Ovary (tissue), 9 donors: ENCODE data around the gene TENT5C. TPM values are rescaled to one million over a fixed set of nuclear protein-coding genes. Genes with fewer than 3 reads are reported as not detected.

ENCODE experiments used
- DNase-seq, 5 donors: peaks; one replicate each; pipeline ENCODE4 v3.0.0-alpha.2; 2019 to 2020
- H3K27ac ChIP-seq, 2 donors: fragments of 200-600 bp; one replicate each; pipeline versions ENCODE4 v1.5.1 to v1.8.0; 2019 to 2022
- H3K27me3 ChIP-seq: fragments of 200-600 bp; one replicate; pipeline ENCODE4 v1.8.0; 2022
- H3K36me3 ChIP-seq: fragments of 200-600 bp; sonication (generic); one replicate; pipeline ENCODE4 v1.5.1; 2019
- H3K4me1 ChIP-seq: one replicate; pipeline ENCODE4 v1.8.1; 2013; ENCODE audit warnings: mild to moderate bottlenecking, moderate library complexity; ENCODE audit not compliant: insufficient read depth
- H3K4me3 ChIP-seq: fragments of 200-600 bp; sonication (generic); one replicate; pipeline ENCODE4 v1.5.1; 2017
- H3K9me3 ChIP-seq, 2 donors: fragments of 200-600 bp in 1 of 2; sonication (generic) in 1 of 2; one replicate each; pipeline versions ENCODE4 v1.5.1 to v1.8.1; 2013 to 2019; ENCODE audit warnings: mild to moderate bottlenecking in 1 of 2, moderate library complexity in 1 of 2
- CTCF ChIP-seq, 3 donors: fragments of 450-650 bp in 2 of 3; fragments of 200-600 bp in 1 of 3; IDR thresholded peaks; one replicate each; pipeline versions ENCODE4 v1.5.1 to v1.8.0; 2016 to 2022; ENCODE audit warnings: antibody characterized with exemption in 3 of 3, mild to moderate bottlenecking in 1 of 3
- EP300 ChIP-seq: sonication (generic); formaldehyde crosslinking; IDR thresholded peaks from one replicate; pipeline ENCODE4 v1.6.1; 2017; ENCODE audit warnings: antibody characterized with exemption
- POLR2A ChIP-seq: fragments of 450-650 bp; IDR thresholded peaks from one replicate; pipeline ENCODE4 v1.6.1; 2017; ENCODE audit warnings: antibody characterized with exemption, mild to moderate bottlenecking, moderate library complexity
- WGBS, 3 donors: extraction: QIAGEN DNeasy Blood & Tissue Kit in 1 of 3; methylation state at CpG; one replicate each; pipeline versions ENCODE4 v1.1.5 to v1.1.7; 2013 to 2017; 5-methylcytosine and 5-hydroxymethylcytosine counted together
- intact Hi-C, 4 donors: fragments of 100-400 bp; cut with DNase I; formaldehyde crosslinking; loops; one replicate each; pipeline versions ENCODE4 v1.11.0 to v1.15.1; 2022 to 2023
- polyA plus RNA-seq, 2 donors: library from polyadenylated mRNA; stranded (reverse); fragments of 200-250 nt in 1 of 2; fragments of 350-450 nt in 1 of 2; fragmentation: Illumina TruSeq in 1 of 2; extraction: RNeasy Lipid Tissue Mini Kit (QIAGEN cat#74804) in 1 of 2; gene quantifications; one replicate each; pipeline ENCODE4 v1.2.3, GENCODE V29; 2013 to 2014
- total RNA-seq, 7 donors: library from RNA; depleted of rRNA in 2 of 7; stranded (reverse); fragments of >200 nt in 2 of 7; fragmentation: NEBNext Ultra II Directional in 3 of 7; extraction: Animal tissue kit (Norgen Biotek cat#: 25700) in 3 of 7; gene quantifications; one replicate each; pipeline versions ENCODE4 v1.1.0 to v1.2.4, GENCODE V29; 2016 to 2023
- donor health status: DM: no; HTN: no; CAD: no; lungs with moderate emphysema.
- donor health status: DM: no; HTN: no; CAD: no.
- donor health status: Bipolar disorder and iron deficiency.
- donor health status: DM: yes; HTN: yes; CAD: no.
- donor health status: DM: no; HTN: no; CAD: no.
- donor health status: DM: yes; HTN: yes; CAD: no.

TENT5C gene
- total and polyA plus RNA-seq, 9 donors: 2.6 to 24.7 (median 11.4) TPM

GRCh38 chr1:117600966-117601365 is 4.9 kb upstream of the TENT5C start:
- Histone ChIP-seq H3K9me3 (no peaks in the 10 kb centered on the region), H3K27me3 (no peaks in the 10 kb centered on the region), H3K27ac (no peak overlapping the region), H3K4me1 (no peaks in the 10 kb centered on the region), H3K4me3 (no peak overlapping the region), H3K36me3 (no peaks in the 10 kb centered on the region)
- 47 to 51% (median 51%) methylated on average over 4 of the region's 4 CpGs for WGBS, 3 donors
- intact Hi-C loops: no loop called here
- DNase-seq: no peak
- TF ChIP-seq EP300: no peak
- TF ChIP-seq POLR2A: no peak
- TF ChIP-seq CTCF (IDR thresholded peaks at IDR 0.05): no peak

- intact Hi-C loops: no loop called here
- no peak overlapping the region for H3K27ac ChIP-seq
- no peaks in the 10 kb centered on the region for H3K4me1 ChIP-seq
- 78 to 83% (median 83%) methylated on average over 4 of the region's 4 CpGs for WGBS, 3 donors
- H3K36me3 ChIP-seq: no peaks in the 10 kb centered on the region
- H3K9me3 ChIP-seq: no peaks in the 10 kb centered on the region
- DNase-seq: no peak
- TF ChIP-seq POLR2A (no peak), EP300 (no peak), CTCF (IDR thresholded peaks at IDR 0.05) (no peak)
- no peaks in the 10 kb centered on the region for H3K27me3 ChIP-seq
- no peak overlapping the region for H3K4me3 ChIP-seq
Measured at GRCh38 chr1:117602862-117603261, 3.0 kb upstream of the TENT5C start.

- H3K9me3 ChIP-seq: no peaks in the 10 kb centered on the region
- H3K27ac ChIP-seq: peak overlapping the region; percentile 72 to 89
- intact Hi-C loops: loop anchor here in 2 of 4 donors (5.0 kb wide), 1 partner anchor 152 kb away; no protein-coding TSS in a partner anchor
- peak overlapping the region; percentile 94 for H3K4me3 ChIP-seq
- no peaks in the 10 kb centered on the region for H3K4me1 ChIP-seq
- TF ChIP-seq CTCF (IDR thresholded peaks at IDR 0.05): no peak
- TF ChIP-seq EP300: no peak
- TF ChIP-seq POLR2A: peak; percentile 77
- DNase-seq: peak in 1 of 5 donors; percentile 63
- no peaks in the 10 kb centered on the region for H3K36me3 ChIP-seq
- 0 to 1% (median 1%) methylated on average over 28 to 29 of the region's 29 CpGs for WGBS, 3 donors
- no peaks in the 10 kb centered on the region for H3K27me3 ChIP-seq
Measured at GRCh38 chr1:117605164-117605773, 579 bp upstream of the TENT5C start.

- WGBS, 3 donors: 2 to 4% (median 3%) methylated on average over 34 to 37 of the region's 37 CpGs
- H3K4me3 ChIP-seq: peak overlapping the region; percentile 94
Measured at GRCh38 chr1:117606649-117607430, 992 bp downstream of the TENT5C start.

More at GRCh38 chr1:117606649-117607430, 992 bp downstream of the TENT5C start:
- no peaks in the 10 kb centered on the region for H3K4me1 ChIP-seq
- intact Hi-C loops: loop anchor here in 2 of 4 donors (5.0 kb wide), 1 partner anchor 150 kb away; no protein-coding TSS in a partner anchor
- peak overlapping the region in 1 of 2 donors; percentile 89 for H3K27ac ChIP-seq
- TF ChIP-seq POLR2A: no peak
- TF ChIP-seq CTCF (IDR thresholded peaks at IDR 0.05): no peak
- no peak for TF ChIP-seq EP300
- H3K36me3 ChIP-seq: no peaks in the 10 kb centered on the region
- H3K9me3 ChIP-seq: no peaks in the 10 kb centered on the region
- H3K27me3 ChIP-seq: no peaks in the 10 kb centered on the region
- DNase-seq: peak in 4 of 5 donors; percentile 46 to 66 (median 56)
